Thyroid gland (tissue), 4 donors: ENCODE results near the gene ANKRD33B. TPM values are rescaled to one million over a fixed set of nuclear protein-coding genes. Genes with fewer than 3 reads are reported as not detected.
"Not testable (repeated sequence)": the region's sequence is repeated elsewhere in the genome, so short reads cannot be mapped to it uniquely, and the experiment has no call there.

Experiments
- DNase-seq, 2 donors: peaks; one replicate each; pipeline ENCODE4 v3.0.0-alpha.2; 2019
- H3K27ac ChIP-seq, 3 donors: fragments of 200-600 bp; sonication (generic); 1 replicate in 2 of 3; 2 replicates in 1 of 3; pipeline ENCODE4 v1.5.1; 2016 to 2019; ENCODE audit warnings: mild to moderate bottlenecking in 1 of 3, moderate library complexity in 1 of 3
- H3K27me3 ChIP-seq: fragments of 200-600 bp; sonication (generic); one replicate; pipeline ENCODE4 v1.5.1; 2019
- H3K36me3 ChIP-seq, 2 donors: fragments of 200-600 bp; sonication (generic); one replicate each; pipeline ENCODE4 v1.5.1; 2016 to 2019
- H3K4me1 ChIP-seq, 2 donors: fragments of 200-600 bp; sonication (generic); one replicate each; pipeline ENCODE4 v1.5.1; 2017 to 2019
- H3K4me3 ChIP-seq, 3 donors: fragments of 200-600 bp; sonication (generic); replicated peaks in 1 of 3; 1 replicate in 2 of 3; 2 replicates in 1 of 3; pipeline ENCODE4 v1.5.1; 2016; ENCODE audit warnings: mild to moderate bottlenecking in 1 of 3
- H3K9me3 ChIP-seq: fragments of 200-600 bp; sonication (generic); one replicate; pipeline ENCODE4 v1.5.1; 2017
- CTCF ChIP-seq, 6 experiments: fragments of 200-600 bp in 3 of 6; fragments of 450-650 bp in 3 of 6; sonication (generic) in 3 of 6; IDR thresholded peaks; one replicate each; pipeline ENCODE4 v1.5.1; 2016 to 2019; ENCODE audit warnings: antibody characterized with exemption in 6 of 6, mild to moderate bottlenecking in 2 of 6, inconsistent platforms in 1 of 6, moderate library complexity in 1 of 6
- POLR2A ChIP-seq, 2 donors: fragments of 450-650 bp; IDR thresholded peaks; one replicate each; pipeline ENCODE4 v1.6.1; 2017; ENCODE audit warnings: antibody characterized with exemption in 2 of 2, mild to moderate bottlenecking in 2 of 2, moderate library complexity in 1 of 2
- WGBS, 2 donors: methylation state at CpG; one replicate each; pipeline ENCODE4 v1.1.5; 2017; 5-methylcytosine and 5-hydroxymethylcytosine counted together
- intact Hi-C: fragments of 100-400 bp; cut with DNase I; formaldehyde crosslinking; loops from one replicate; pipeline ENCODE4 v1.15.1; 2023
- total RNA-seq, 4 donors: library from RNA; depleted of rRNA; stranded (reverse); fragments of >200 nt; gene quantifications; one replicate each; pipeline ENCODE4 v1.2.3, GENCODE V29; 2016

The ANKRD33B gene
- total RNA-seq, 4 donors from 2014 or later, result 0.67 to 1.6 (median 1.1) TPM

- H3K27ac ChIP-seq, result no peak overlapping the region
- intact Hi-C loops, result no loop called here
Observed at GRCh38 chr5:10600626-10601245, 36.9 kb downstream of the ANKRD33B start.

DNA sequence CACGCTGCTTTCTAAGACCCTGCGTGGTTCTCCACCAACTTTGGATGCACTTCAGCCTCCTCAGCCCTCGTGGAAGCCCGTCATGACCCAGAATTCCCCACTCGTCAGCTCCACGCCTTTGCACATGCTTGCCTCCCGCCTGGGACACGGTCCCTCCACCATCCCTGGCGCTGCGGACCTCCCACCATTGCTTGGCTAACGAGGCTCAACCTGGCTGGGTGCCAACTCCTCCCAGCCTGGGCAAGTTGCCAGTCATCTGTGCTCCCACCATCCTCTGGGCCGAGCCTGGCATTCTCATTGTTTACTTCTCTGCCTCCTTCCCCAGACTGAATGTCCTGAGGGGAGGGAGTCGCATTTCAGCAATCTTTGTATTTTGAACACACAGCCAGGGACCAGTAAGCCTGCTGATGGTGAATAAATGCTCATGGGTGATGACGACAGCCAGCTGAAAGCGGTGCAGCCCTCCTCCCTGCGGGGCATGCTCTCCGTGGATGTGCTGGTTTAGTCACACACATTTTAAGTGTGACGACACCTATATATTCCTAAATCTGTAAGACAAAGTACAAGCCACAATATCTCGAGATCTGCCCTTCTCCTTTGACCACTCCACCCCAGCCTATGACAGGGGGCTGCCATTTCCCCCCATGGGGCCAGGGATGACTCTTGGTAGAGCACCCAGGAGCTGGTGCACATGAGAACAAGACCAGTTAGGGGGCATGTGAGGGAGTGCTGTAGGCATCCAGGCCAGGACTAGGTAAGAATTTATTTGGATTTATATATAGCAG is 37.6 kb downstream of the ANKRD33B start:
- TF ChIP-seq POLR2A (IDR thresholded peaks at IDR 0.05) (no peak), CTCF (IDR thresholded peaks at IDR 0.05) (no peak)
- WGBS, 2 donors, result 18 to 22% methylated on average over 19 of the region's 19 CpGs
- H3K4me3 ChIP-seq, result no peak overlapping the region
- DNase-seq, result peak; percentile 76 to 81
- H3K27me3 ChIP-seq, result no peaks in the 10 kb centered on the region
- intact Hi-C loops, result no loop called here
- H3K27ac ChIP-seq, result peak overlapping the region in 2 of 3 donors; percentile 65 to 68
- no peaks in the 10 kb centered on the region for H3K36me3 ChIP-seq
- H3K4me1 ChIP-seq, result peaks cover 0 to 12% of the 10 kb centered on the region in 2 donors
- no peaks in the 10 kb centered on the region for H3K9me3 ChIP-seq

More at GRCh38 chr5:10600626-10601245, 36.9 kb downstream of the ANKRD33B start:
- no peaks in the 10 kb centered on the region for H3K9me3 ChIP-seq
- peaks cover 0 to 12% of the 10 kb centered on the region in 2 donors for H3K4me1 ChIP-seq
- no peak for DNase-seq
- no peaks in the 10 kb centered on the region for H3K36me3 ChIP-seq
- H3K4me3 ChIP-seq, result no peak overlapping the region
- WGBS, 2 donors, result 89 to 90% methylated on average over 5 of the region's 5 CpGs
- TF ChIP-seq CTCF (IDR thresholded peaks at IDR 0.05) (no peak), POLR2A (IDR thresholded peaks at IDR 0.05) (no peak)
- H3K27me3 ChIP-seq, result no peaks in the 10 kb centered on the region

- TF ChIP-seq CTCF (IDR thresholded peaks at IDR 0.05) (no peak), POLR2A (IDR thresholded peaks at IDR 0.05) (no peak)
- Histone ChIP-seq H3K4me3 (no peak overlapping the region), H3K27ac (peak overlapping the region in 2 of 3 donors; percentile 65 to 68), H3K4me1 (peaks cover 2 to 18% of the 10 kb centered on the region in 2 donors), H3K9me3 (no peaks in the 10 kb centered on the region), H3K27me3 (no peaks in the 10 kb centered on the region), H3K36me3 (no peaks in the 10 kb centered on the region)
- no peak for DNase-seq
- intact Hi-C loops, result no loop called here
- 64 to 80% methylated on average over 13 to 15 of the region's 15 CpGs for WGBS, 2 donors
Observed at GRCh38 chr5:10602031-10602806, 38.3 kb downstream of the ANKRD33B start.

GRCh38 chr5:10604975-10605374 is 41.1 kb downstream of the ANKRD33B start:
- DNase-seq, result no peak
- Histone ChIP-seq H3K27me3 (no peaks in the 10 kb centered on the region), H3K27ac (no peak overlapping the region), H3K9me3 (no peaks in the 10 kb centered on the region), H3K4me3 (no peak overlapping the region), H3K4me1 (peaks cover 8 to 28% of the 10 kb centered on the region in 2 donors), H3K36me3 (no peaks in the 10 kb centered on the region)
- intact Hi-C loops, result no loop called here
- WGBS, 2 donors, result 54 to 78% methylated on average over 3 to 5 of the region's 6 CpGs
- TF ChIP-seq CTCF (IDR thresholded peaks at IDR 0.05) (no peak), POLR2A (IDR thresholded peaks at IDR 0.05) (no peak)

GRCh38 chr5:10606632-10607022 is 42.8 kb downstream of the ANKRD33B start:
- H3K36me3 ChIP-seq, intact Hi-C loops, H3K27me3 ChIP-seq, H3K4me3 ChIP-seq, H3K9me3 ChIP-seq: not testable (repeated sequence)
- Histone ChIP-seq H3K4me1 (peaks cover 8 to 21% of the 10 kb centered on the region in 2 donors), H3K27ac (peak overlapping the region in 1 of 3 donors; percentile 7)
- DNase-seq, result peak; percentile 22 to 23
- WGBS, 2 donors, result 61 to 66% methylated on average over 9 of the region's 9 CpGs
